Measurements from ENCODE around the gene HDAC7.
"Not testable (repeated sequence)": the region's sequence is repeated elsewhere in the genome, so short reads cannot be mapped to it uniquely, and the experiment has no call there.

Gene HDAC7

DNA sequence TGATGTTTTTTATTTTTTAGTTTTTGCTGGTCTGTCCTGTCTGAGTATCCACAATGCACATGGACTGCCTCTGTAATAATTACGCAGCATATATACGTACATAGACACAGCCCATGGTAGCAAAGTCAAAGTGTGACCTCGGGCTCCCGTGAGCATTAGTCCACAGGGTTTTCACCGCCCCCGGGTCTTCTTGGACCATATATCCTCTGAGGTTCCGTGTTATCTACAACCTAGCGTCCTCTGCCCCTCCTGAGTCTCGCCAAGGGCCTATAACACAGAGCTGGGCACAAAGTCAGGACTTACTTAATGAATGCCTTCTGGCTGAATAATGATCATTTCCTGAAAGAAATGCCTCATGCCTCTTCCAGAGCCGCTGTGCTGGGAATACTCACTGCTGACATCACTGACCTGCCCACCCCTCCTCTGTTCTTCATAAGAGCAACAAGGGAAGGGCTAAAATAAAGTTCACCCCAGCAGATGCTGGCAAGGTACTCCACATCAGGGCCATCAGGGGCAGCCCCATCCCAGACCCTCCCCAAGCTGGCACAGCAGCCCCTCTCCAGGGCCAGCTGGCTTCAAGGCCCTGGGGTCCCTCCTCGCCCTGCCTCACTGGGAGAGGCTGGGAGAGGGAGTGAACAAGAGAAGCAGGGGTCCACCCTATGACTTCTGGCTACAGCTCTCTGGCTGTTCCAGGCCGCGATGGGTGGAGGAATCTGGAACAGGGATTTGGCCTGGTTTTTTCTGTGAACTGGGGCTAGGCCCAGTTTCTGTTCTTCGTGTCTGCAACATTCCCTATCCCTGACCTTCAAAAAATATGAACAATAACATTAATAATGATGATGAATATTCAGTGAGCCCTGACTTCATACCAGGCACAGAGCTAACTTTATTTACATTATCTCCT lies 7.9 kb downstream of the HDAC7 start:
- no peak for FAIRE-seq

DNA sequence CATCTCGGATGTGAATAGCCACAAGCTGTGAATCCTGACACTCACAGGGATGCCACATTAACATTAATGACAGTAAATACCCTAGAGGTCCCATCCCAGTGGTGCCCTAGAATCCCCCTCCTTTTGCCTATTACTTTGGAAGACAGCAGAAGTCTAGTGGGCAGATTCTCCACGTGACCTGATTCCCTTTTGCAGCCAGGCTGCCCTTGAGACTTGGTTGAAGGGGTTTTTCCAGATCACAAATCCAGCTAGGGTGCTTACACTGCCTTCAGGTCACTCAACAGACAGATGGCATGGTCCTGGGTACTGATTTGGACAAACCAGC lies 8.7 kb downstream of the HDAC7 start:
- FAIRE-seq, result no peak

DNA sequence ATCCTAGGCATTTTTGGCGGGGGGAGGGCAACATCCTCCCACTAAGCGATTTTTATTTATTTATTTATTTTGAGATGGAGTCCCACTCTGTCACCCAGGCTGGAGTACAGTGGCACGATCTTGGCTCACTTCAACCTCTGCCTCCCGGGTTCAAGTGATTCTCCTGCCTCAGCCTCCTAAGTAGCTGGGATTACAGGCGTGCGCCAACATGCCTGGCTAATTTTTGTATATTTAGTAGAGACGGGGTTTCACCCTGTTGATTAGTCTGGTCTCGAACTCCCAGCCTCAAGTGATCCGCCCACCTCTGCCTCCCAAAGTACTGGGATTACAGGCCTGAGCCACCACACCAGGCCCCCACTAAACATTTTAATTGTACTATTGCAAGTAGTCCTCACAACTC lies 10.2 kb downstream of the HDAC7 start:
- not testable (repeated sequence) for FAIRE-seq

DNA sequence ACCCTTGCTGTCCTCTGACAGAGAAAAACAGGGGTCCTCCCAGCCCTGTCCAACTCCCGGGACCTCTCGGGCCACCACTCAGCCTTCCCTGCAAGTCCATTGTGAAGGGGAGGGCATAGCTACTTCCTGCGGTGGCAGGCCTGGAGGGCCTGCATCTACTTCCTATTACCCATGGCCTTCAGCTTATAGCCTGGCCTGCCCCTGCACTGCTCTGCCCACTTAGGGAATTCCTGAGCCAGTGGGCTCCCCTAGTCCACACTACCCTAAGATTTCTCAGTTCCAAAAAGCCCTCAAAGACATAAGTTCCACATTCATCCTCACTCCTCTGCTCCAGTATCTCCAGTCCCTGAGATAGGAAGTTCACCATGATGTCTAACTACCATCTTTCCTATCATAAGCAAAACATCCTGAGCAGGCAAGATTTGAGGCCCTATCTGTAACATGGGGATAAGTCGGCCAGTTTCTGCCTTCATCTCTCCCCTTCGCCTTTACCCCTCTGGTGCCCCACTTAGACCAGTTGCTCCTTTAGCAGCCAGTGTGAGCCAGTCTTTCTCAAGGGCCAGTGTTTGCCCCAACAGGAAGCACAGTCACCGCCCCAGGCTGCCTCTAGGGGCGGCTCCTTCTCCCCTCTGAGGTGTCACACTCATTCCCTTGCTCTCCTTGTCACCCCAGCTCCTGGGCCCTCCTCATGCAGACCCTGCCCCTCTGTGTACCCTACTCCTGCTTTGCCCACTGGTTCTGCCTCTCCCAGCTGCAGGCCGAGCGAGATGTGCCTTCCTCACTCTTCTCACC lies 10.9 kb downstream of the HDAC7 start:
- no peak for FAIRE-seq

DNA sequence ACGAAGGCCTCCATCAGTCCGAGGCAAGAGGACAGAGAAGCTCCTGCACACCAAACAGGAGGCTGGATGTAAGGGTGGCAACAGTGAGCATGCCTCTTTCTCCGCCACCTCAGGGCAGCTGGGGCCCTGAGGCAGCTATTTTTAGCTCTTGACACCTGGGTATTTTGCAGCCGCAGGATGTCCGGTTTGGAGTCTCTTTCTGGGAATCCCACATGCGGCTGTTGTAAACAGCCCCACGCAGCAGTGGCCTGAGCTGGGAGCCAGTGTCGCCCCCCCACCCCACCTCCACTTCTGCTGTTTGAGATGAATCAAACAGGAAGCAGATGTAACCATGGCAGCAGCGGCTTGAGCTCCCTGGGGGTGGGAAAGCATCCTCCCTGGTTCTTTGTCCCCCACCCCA lies 11.7 kb downstream of the HDAC7 start:
- FAIRE-seq, result no peak

DNA sequence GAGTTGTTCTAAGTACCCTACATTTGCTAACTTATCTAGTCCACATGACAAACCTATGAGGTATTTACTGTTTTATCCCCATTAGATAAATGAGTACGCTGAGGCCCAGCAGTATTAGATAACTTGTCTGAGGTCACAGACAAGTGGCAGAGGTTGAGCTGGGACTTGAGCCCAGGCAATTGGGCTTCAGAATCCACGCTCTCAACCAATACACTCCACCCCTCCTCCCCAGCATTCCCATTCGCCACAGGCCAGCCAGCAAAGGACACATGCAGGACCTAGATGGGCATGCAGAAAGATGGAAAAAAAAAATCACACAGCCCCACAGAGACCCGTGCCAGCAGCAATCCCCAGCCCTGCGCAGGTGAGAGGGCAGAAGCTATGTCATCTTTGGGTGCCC lies 12.4 kb downstream of the HDAC7 start:
- FAIRE-seq, result no peak

DNA sequence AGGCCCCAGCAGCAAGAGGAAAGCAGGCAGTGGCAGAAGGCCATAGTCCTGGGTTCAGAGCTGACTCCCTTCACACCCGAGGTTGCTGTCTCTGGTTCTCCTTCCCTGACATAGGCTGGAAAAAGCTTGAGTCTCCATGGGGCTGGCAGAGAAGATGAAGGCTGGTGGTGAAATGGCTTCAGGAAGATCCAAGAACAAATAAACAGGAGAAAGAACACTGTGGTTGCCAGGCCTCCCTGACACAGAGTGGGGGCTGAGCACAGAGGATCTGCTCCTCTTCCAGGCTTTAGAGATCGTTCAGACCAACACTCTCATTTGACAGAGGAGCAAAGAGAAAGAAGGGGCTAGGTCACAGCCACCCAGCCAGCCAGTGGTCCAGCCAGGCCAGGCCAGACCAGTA lies 14.3 kb downstream of the HDAC7 start:
- FAIRE-seq, result no peak

DNA sequence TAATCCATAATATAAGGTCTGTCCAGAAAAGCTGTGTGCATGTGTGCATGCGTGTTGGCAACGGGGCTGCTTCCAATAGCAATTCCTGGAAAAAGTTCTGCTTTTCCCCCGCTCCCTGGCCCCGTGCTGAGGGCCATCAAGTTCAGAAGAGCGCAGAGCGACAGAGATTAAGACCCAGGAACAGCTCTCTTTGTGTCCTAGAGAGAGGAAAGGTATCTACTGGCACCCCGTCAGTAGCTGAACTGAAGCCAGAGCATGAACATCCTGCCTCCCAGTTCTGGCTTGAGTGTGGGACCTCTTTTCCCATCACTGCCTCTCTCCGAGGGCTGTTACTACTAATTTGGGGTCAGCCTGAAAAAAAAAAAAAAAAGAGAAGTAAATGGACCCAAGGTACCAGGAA lies 15.5 kb downstream of the HDAC7 start:
- no peak for FAIRE-seq

DNA sequence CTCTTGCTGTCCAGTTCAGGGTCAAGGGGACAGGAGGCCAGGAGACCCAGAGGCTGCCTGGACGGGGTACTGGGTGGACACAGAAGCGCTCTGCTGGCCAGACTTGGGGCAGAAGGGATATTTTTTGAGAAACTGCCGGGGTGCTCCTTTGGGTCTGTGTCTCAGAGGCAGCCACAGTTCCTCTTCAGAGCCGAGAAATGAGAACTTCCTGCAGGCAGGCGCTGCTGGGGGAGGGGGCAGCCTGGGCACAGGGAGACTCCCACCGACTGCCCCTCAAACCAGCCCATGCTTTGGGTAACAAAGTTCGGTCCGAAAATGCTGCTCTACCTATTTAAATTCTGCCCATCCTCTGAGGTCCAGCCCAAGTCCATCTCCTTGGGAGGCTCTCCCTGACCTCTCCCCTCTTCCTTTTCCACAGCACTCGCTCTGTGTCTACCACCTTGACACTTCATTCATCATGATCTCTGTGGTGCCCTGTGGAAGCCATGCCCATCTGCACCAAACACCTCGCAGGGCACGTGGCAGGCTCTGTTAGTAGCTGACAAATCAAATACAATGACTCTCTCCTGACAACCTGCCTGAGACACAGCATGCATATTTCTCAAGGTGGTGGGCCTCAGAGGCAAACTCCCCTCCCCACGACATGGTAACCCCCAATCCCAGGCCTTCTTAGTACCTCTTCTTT lies 16.4 kb downstream of the HDAC7 start:
- no peak for FAIRE-seq

DNA sequence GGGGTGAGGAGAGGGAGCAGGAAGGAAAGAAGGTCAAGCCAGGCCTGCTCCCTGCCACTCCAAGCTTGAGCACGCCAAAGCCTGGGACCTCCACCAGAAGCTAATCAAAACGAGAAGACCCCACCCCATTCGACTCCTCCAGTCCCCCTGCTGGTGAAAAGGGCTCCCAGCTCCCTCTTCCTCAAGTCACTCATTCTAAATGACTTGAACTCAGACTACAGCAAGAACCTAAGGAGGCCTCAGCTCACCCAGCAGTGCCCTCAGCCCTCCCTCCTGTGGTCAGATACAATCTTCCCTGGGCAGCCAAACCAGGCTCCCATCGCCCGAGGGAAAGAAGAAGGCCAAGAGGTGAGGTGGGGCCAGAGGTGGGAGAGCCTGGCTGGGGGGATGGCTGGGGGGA lies 17.4 kb downstream of the HDAC7 start:
- FAIRE-seq, result no peak

DNA sequence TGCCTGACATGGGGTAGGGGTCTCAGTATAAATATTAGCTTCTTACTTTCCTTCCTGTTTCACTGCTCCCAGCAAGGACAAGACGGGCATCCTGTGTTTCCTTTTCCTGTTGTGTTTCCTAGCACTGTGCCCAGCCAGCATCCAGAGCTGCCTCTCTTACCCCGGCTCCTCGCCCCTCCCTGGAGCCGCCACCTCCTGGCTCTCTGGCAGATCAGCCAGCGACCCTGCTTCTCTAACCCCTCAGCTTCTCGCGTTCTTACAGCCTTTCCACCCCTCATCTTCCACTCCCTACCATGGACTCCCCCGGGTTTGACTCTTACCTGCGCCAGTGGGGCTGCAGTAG lies 17.8 kb downstream of the HDAC7 start:
- FAIRE-seq, result no peak

DNA sequence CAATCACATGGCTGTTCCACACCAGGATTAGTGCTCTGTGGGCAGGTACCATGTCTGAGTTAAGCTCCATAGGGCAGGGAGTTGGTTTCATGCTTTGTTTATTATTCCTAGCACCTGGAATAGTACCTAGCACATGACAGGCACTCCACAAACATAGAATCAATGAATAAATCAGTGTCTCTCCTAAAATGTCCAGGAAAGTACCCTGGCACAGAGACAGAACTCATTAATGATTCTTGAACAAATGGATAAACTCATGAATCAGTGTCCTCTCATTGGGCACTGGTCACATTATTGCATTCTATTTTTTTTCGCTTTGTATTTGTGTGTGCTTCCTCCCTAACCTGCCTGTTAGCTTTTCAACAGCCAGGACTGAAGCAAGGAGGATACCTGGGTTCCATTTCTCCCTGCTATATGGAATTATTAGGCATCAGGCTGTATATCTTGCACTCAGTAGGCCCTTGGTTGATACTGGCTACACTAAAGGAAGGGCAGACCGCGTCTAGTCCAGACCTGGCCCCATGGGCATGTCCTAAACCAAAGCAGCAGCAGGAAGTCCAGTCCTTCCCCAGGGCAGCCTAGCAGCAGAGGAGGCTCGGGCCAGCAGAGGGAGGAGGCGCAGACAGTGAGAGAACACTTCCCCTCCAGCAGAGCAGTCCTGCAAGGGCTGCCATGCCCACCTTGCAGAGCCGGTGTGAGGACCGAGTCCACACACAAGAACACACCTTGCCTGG lies 18.4 kb downstream of the HDAC7 start:
- no peak for FAIRE-seq

DNA sequence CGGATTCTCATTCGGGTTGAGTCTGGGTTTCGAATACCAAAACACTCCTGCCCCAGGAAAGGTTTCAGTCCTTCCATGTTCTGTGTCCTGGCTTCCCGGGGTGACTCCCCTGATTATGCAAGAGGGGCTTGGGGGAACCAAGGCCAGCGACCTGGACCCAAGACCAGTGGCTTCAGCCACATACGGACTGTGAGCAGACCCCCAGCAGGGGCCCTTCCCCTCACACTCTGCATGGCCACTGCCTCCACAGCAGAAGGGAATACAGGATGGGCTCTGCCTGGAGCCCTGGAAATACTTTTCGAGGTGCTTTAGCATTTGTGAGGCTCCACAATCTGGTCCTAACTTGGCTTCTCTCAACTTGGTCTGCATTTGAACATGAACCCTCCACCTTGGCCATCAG lies 19.1 kb downstream of the HDAC7 start:
- no peak for FAIRE-seq

DNA sequence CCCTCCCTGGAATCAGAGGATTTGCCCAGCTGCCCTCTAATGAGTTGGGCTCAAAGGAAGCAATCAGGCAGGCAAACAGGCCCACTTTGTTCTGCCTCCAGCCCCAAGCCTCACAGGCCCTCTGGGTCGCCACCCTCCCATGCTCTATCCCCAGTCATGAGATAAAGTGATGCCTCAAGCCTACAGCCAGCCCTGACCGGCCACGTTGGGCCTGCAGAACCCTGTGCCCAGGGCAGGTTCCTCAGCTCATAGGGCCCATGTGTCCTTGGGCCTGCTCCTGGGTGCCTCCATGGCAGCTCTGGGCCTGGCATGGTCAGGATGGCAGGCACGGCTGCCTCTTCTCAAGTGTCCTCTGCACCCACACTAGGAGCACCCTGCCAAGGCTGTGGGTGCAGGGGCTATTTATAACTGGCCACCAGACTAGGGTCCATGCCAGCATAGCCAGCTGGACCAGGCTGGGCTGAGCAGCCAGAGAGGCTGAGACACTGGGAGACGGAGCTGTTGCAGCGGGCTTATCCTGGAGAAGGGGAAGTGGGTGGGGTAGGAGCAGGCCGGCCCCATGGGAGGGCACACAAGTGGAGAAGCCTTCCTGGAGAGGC lies 20.2 kb downstream of the HDAC7 start:
- FAIRE-seq, result no peak

DNA sequence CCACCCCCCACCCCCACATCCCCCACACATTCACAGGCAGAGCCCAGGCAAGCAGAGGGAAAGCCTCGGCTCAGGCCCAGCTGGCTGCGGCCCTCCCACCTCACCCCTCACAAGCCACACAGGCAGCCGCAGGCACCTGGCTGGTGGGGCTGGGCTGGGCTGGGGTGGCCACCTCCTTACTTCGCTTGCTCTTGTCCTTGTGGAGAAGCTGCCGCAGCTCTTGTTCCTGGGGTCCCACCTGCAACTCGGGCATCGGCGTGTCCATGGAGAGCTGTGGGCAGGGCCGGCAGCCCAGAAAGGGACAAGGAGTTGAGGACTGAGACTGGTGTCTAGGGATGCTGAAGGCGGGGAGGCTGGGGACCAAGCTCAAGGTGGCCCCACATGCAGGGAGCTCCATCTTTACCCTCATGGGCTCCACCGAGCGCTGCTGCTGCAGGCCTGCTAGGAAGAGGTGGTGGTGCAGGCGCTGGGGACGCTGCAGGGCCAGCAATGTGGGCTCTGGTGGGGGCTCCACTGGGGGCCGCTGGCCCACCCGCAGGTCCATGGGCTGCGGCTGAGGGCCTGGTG lies 21.2 kb downstream of the HDAC7 start:
- FAIRE-seq, result no peak

DNA sequence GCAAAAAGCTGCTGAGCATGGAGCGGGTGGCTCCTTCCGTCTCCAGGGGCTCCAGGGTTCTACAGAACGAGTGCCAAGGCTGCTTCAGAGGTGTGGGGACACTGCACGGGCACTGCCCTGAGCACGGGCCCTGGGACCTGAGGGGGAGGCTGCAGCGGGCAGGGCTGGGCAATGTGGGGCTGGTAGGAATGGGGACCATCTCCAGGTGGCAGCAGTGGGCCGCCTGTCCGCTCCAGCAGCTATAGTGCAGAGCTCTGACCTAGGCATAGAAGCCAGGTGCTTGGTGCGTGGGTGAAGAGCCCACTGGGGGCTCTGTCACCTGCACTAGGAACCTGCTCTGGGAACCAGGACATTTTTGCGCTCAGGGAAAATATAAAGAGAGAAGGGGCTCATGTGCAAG lies 22.3 kb downstream of the HDAC7 start:
- FAIRE-seq, result no peak

DNA sequence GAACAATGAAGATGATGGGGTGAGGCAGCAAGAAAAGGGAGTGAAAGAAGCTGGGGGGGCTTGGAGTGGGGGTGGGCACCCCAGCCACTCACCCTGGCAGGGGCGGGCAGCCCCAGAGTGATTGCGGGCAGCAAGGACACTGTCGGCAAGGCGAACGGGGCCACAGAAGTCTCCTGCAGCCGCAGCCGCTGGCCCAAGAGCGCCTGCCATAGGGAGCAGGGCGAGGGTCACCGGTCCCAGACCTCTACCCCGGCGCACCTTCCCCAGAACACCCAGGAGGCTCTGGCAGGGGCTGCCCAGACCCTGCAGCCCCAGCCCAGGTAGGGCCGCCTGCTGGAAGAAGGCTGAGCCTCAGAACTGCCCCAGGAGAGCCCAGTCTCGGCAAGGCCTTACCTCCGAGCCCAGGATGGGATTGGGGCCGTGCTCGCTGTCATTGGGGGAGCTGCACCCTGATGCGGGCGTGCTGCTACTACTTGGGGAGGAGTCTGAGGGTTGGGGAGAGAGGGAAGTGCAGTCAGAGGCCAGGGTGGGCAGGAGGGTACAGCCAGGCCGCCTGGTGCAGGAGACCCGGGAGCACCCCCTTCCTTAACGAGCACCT lies 23.8 kb downstream of the HDAC7 start:
- FAIRE-seq, result no peak

DNA sequence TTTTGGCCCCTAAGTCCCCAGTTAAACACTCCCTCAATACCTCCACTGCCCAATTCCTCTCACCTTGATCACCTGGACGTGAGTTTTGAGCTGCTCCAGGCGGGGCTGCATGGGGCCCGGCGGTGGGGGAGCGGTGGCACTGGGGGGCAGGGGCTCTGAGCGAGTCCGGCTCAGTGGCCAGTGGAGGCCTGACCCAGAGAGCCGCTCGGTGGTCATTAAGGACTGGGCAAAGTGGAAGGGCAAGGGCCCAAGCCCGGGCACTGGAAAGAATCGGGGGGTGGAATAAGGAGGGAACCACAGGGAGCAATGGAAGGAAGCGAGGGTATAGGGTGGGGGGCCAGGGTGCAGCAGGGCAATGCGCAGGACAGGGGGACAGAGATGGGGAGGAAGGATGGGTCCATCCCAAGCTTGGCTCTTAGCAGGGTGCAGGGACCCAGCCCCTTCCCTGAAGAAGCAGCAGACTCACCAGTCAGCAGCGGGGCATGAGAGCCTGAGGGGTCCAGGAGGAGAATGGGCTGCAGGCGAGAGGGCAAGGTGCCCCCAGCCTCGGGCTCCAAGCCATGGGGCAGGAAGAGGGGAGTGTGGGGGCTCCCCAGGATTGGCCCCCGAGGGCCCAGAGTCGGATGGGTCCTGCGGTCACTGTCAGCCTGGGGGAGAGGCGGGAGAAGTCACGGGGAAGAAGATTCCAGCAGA lies 24.4 kb downstream of the HDAC7 start:
- FAIRE-seq, result no peak

DNA sequence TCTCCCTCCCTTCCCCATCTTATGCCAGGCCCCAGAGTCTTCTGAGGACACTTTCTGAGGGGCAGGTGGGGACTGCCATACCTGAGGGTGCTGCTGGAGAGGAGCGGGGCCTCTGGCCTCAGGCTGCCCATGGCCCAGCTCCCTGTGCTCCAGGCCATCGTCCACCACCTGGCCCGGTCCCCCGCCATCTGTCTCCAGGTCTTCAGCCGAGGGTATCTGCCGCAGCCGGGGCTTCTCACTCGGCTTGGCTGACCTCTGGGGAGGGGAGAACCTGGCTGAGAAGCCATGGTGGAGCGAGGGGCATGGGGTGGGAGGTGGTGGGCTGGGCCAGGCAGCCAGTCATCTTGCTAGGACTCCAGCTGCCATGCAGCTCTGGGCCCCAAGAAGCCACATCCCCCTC lies 25.0 kb downstream of the HDAC7 start:
- FAIRE-seq, result no peak

DNA sequence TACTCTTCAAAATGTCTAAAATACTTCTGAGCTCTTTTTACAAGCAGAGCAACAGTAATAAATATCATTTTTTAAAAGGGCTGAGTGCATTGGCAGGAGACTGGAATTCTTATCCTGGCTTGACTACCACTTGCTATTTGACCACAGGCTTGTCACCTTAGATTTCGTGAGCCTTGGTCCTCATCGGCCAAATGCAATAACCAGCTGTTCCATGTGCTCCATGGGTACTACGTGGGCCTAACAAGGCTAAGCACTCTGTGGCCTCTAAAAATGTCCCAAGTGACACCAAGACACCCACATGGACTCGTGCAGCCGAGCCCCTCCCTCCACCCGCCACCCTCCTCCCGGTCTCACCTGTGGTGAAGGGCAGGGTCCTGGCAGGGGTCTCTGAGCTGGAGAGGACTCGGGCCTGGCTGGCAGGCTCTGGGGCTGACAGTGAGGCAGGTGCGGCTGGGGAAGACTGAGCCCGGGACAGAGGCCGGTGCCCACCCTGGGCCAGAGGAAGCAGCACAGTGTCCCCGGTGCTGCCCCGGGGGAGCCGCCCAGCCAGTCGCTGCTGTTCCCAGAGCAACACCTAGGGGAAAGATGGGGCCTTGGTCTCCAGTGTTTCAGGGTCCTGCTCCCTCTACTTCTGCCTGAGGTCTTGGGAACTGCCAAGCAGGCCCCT lies 26.6 kb downstream of the HDAC7 start:
- FAIRE-seq, result no peak

DNA sequence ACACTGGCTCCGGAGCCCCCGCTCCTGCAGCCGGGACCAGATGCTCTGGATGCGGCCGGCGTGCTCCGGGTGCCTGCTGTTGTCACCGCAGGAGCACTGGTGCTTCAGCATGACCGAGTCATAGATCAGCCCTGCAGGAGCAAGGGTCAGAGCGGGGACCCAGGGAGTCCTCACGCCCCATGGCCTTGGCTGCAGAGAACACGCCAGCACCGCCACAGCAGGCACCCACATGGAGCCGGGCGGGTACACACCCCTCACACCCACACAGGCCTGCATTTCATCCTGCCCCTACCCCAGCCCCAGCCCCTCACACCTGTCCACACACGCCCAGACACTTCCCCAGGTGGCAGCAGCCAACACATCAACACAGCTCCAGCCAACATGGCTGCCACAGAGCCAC lies 27.8 kb downstream of the HDAC7 start:
- no peak for FAIRE-seq
